MM.1S (cell line): Measurements from ENCODE around the gene EEPD1.

Experiments used
- EZH2 ChIP-seq: fragments of 300-600 bp; sonication (generic); optimal IDR thresholded peaks from 2 replicates; pipeline ENCODE3; 2017; ENCODE audit warnings: low read depth, mild to moderate bottlenecking, antibody characterized with exemption, low read length, mixed read lengths
- TF ChIP-seq, protein P1 (sequence below): fragments of 300-600 bp; sonication (generic); IDR thresholded peaks from 2 replicates; pipeline ENCODE4 v1.5.1; 2016; ENCODE audit warnings: antibody characterized with exemption, low read length, mixed read lengths

DNA sequence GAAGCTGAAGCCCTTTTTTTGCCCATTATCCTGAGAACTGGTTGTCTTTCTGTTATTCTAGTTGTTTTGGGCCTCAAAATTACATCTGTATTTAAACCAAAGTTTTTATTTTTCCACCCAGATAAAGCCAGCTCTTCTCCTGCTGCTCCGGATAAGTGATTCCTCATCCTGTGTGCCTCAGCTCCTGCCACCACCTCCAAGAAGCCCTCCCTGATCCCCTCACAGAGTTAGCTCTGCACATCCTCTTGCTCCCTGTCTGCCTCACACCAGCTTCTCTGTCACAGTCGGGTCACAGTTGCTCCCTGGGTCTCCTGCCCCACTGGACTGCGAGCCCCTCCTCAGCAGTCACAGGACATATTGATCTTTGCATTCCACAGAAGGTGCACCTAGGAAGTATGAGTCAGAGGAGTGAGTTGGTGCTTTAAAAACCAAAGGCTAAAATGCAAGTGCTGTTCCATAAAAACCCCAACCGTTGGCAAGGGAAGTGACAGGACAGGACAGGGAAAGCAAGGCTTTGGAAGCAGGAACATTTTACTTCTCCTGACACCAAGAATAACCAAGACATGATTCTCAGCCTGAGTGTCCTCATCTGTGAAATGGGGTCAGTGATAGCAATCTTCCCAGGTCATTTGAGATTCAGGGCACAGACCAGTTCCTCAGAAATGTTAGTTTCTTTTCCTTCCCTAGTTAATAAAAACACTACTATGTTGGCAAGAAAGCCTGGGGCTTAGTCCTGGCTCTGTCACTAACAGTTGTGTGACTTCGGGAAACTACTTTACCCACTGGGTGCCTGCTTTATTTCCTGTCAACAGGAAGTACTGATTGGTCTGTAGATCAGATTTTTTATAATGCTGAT lies 36.5 kb upstream of the EEPD1 start:
- no peak for TF ChIP-seq EZH2
- TF ChIP-seq, protein P1, sequence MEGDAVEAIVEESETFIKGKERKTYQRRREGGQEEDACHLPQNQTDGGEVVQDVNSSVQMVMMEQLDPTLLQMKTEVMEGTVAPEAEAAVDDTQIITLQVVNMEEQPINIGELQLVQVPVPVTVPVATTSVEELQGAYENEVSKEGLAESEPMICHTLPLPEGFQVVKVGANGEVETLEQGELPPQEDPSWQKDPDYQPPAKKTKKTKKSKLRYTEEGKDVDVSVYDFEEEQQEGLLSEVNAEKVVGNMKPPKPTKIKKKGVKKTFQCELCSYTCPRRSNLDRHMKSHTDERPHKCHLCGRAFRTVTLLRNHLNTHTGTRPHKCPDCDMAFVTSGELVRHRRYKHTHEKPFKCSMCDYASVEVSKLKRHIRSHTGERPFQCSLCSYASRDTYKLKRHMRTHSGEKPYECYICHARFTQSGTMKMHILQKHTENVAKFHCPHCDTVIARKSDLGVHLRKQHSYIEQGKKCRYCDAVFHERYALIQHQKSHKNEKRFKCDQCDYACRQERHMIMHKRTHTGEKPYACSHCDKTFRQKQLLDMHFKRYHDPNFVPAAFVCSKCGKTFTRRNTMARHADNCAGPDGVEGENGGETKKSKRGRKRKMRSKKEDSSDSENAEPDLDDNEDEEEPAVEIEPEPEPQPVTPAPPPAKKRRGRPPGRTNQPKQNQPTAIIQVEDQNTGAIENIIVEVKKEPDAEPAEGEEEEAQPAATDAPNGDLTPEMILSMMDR: no peak
